ENCODE results near the gene KLHL17.
A peak's percentile ranks its signal among the peaks of the same experiment; 100 is the strongest.

KLHL17 gene

GRCh38 chr1:960363-961131, at the start of gene KLHL17:
KLHL17 (plus strand) TSS chr1:960584; CDS start chr1:960694, 110 bp downstream.
- DNase-seq (ENCODE audit: low read depth, low spot score) = peak; percentile 57

- DNase-seq (ENCODE audit: low read depth, low spot score) = no peak
These were observed 49.3 kb upstream of the KLHL17 start for GRCh38 chr1:910881-911721.

GRCh38 chr1:911875-912739, 48.3 kb upstream of the KLHL17 start:
- DNase-seq (ENCODE audit: low read depth, low spot score) = no peak

GRCh38 chr1:912740-913301, 47.6 kb upstream of the KLHL17 start:
- DNase-seq (ENCODE audit: low read depth, low spot score) = no peak

GRCh38 chr1:913491-914130, 46.8 kb upstream of the KLHL17 start:
- DNase-seq (ENCODE audit: low read depth, low spot score) = no peak

GRCh38 chr1:914131-914890, 46.1 kb upstream of the KLHL17 start:
- no peak for DNase-seq (ENCODE audit: low read depth, low spot score)

GRCh38 chr1:914891-915280, 45.5 kb upstream of the KLHL17 start:
- DNase-seq (ENCODE audit: low read depth, low spot score) = no peak

- DNase-seq (ENCODE audit: low read depth, low spot score) = no peak
These were observed 44.9 kb upstream of the KLHL17 start for GRCh38 chr1:915295-916172.

- DNase-seq (ENCODE audit: low read depth, low spot score) = no peak
These were observed 44.0 kb upstream of the KLHL17 start for GRCh38 chr1:916173-917075.

- no peak for DNase-seq (ENCODE audit: low read depth, low spot score)
These were observed 43.3 kb upstream of the KLHL17 start for GRCh38 chr1:917076-917459.

GRCh38 chr1:917466-918091, 42.8 kb upstream of the KLHL17 start:
- no peak for DNase-seq (ENCODE audit: low read depth, low spot score)

GRCh38 chr1:918353-918752, 42.0 kb upstream of the KLHL17 start:
- no peak for DNase-seq (ENCODE audit: low read depth, low spot score)

GRCh38 chr1:918843-919242, 41.5 kb upstream of the KLHL17 start:
- no peak for DNase-seq (ENCODE audit: low read depth, low spot score)

- no peak for DNase-seq (ENCODE audit: low read depth, low spot score)
These were observed 41.0 kb upstream of the KLHL17 start for GRCh38 chr1:919271-919872.

GRCh38 chr1:920010-920409, 40.4 kb upstream of the KLHL17 start:
- DNase-seq (ENCODE audit: low read depth, low spot score) = no peak

GRCh38 chr1:920521-920920, 39.9 kb upstream of the KLHL17 start:
- no peak for DNase-seq (ENCODE audit: low read depth, low spot score)
